HG02981 (cell line): ENCODE data around the gene DYRK1A.
A peak's percentile ranks its signal among the peaks of the same experiment; 100 is the strongest.
"Not testable (repeated sequence)": the region's sequence is repeated elsewhere in the genome, so short reads cannot be mapped to it uniquely, and the experiment has no call there.

Source experiments
- ATAC-seq: cut with Tn5 transposase; IDR thresholded peaks from one replicate; pipeline ENCODE4 v1.9.1; 2021; ENCODE audit warnings: mild to moderate bottlenecking, moderate library complexity; ENCODE audit not compliant: unreplicated experiment

DYRK1A gene

DNA sequence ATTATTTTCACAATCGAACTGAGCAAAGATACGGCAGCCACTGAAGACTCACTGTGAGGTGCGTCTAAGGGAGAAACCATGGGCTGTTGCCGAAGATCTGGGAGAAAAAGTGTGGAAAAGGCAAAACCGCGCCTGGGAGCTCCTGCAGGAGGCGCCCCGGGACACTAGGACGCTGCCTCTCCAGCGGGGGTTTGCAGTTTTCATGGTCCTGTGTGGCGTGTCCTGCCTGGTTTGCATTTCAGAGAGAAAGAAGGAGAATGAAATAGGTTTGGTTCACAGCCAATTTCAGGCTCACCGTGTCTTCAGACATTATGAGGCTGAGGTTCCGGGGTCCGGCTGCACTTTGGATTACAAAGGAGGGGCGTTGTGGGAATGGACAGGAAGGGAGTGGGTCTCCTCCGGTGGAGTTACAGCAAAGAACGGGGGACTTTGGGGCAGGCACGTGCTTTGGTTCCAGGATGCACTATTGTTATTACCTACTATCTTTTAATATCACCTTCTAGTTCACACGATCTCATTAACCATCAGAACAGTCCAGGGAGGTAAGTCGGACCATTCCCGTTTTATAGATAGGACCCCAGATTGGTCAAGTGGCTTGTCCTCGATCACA is 179.8 kb downstream of the DYRK1A start:
- no peak for ATAC-seq

DNA sequence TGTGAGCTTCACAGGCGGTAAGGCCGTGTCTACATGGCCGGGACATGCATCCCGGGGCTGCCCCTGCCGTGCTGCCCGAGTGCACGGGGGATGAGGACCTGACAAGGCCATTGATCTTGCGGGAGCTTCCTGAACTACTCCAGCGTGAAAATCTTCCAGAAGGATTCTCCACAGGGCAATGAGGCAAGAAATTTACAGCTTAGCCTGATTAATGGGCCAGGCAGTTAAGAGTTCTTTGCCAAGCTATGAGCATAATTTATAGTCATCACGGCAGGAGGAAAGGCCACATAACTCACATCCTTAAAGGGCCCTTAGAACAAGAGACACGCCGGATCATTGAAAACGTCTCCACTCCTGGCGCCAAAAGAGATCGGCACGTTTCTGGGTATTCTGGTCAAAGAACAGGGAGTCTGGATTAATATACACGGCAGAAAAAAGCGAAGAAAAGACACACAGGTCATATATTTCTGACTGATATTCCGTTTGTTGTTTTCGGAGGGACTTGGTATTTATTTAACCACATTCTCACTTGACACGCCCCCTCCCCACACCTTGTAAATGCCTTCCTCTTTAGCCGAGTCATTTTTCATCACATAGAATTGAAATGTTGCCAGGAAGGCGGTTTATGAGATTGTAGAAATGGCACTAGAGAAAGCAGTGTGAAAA is 180.5 kb downstream of the DYRK1A start:
- no peak for ATAC-seq

DNA sequence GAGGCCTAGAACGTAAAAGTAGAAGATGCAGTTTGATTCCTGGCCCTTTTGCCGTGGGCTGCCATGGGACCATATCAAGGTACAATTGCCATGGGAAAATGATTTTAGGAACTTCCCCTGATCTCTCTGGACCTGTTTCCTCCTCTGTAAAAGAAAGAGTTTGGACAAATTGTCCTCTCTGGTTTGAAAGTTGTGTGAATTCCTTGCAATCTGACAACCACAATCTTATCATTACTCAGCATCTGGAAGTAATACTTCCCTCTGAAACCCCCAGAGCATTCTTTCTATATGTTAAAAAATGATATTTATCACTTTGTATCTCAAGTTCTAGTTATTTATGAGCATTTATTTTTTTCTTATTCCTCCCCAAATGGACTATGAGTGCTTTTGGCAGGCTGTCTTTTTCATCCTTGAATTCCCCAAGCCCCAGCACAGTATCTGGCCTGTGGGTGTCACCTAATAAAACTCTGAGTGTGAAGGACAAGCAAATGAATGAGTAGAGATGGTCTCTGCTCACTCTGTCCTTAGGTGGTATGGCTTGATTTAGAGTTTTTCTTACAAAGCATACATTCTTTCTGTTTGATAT is 181.1 kb downstream of the DYRK1A start:
- ATAC-seq, result no peak

DNA sequence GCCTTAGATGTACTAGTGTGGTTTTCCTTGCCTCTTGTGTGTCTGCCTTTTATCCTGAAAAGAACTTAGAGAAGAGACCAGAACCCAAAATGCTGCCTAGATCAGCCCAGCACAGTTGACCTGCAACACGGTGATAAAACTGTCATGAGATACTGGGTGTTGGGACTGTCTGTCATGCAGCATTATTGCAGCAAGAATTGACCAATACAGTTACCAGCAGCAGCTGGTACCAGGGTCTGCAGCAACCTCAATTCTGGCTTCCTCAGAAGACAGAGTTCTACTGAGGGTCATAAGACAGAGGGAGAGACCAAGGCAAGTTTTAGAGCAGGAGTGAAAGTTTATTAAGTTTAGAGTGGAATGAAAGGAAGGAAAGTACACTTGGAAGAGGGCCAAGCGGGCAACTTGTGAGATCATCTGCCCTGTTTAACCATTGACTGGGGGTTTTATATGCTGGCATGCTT is 182.0 kb downstream of the DYRK1A start:
- ATAC-seq, result no peak

DNA sequence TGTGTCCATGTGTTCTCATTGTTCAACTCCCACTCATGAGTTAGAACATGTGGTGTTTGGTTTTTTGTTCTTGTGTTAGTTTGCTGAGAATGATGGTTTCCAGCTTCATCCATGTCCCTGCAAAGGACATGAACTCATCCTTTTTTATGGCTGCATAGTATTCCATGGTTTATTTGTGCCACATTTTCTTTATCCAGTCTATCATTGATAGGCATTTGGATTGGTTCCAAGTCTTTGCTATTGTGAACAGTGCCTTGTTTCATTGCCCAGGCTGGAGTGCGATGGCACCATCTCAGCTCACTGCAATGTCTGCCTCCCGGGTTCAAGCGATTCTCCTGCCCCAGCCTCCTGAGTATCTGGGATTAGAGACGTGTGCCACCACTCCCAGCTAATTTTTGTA is 183.2 kb downstream of the DYRK1A start:
- ATAC-seq, result not testable (repeated sequence)

DNA sequence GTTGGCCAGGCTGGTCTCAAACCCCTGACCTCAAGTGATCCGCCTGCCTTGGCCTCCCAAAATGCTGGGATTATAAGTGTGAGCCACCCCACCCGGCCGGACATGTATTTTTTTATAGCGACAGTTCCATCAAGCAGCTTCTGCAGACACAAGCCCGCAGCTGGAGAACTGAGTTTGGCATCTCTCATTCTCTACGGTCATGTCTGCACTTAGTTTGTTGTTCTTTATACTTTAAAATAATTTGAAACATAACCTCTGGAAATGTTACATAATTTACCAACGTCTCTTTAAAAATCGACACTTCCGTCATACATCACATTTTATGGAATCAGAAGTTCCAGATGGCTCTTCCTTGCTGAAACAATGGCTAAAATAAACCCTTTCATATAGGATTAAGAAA is 183.6 kb downstream of the DYRK1A start:
- ATAC-seq, result no peak

- no peak for ATAC-seq
These were observed 184.2 kb downstream of the DYRK1A start for GRCh38 chr21:37550618-37551330.

- no peak for ATAC-seq
These were observed 184.9 kb downstream of the DYRK1A start for GRCh38 chr21:37551331-37551992.

DNA sequence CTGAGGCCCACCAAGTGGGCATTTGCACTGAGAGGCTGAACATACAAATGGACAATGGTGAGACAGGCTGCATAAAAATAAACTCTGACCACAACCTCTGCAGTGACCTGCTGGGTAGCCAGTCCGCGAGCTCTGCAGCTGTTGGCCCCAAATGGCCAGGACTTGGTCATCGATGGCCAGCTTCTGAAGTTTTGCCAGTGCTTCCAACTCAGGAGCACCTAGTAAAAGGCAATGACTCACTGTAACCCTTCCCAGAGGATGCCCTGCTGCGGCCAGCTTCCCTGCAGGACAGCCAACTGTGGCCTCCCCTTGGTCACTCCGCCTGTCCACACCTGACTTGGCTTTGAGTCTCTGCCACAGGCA is 185.4 kb downstream of the DYRK1A start:
- ATAC-seq, result no peak

DNA sequence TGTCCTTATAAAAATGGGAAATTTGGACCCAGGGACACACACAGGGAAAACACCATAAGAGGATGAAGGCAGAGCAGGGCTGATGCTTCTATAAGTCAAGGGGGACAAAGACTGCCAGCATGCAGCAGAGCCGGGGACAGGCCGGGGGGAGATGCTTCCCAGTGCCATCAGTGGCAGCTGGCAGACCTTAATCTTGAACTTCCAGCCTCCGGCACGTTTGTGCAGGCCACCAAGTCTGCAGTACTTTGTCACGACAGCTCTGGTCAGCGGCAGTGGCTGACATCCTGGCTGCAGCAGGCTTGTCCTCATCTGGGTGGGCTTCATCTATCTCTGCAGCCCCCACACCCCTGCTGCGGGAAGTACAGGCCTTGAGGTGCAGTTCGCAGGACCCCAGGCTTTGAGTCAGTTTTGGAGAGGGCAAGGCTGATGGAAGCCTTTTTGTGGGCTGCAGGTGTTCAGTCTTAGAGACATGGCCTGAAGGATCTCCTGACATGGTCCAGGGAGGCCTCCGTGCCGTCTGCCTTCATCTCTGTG is 186.0 kb downstream of the DYRK1A start:
- no peak for ATAC-seq

GRCh38 chr21:37553078-37553481 is 186.5 kb downstream of the DYRK1A start:
- no peak for ATAC-seq

DNA sequence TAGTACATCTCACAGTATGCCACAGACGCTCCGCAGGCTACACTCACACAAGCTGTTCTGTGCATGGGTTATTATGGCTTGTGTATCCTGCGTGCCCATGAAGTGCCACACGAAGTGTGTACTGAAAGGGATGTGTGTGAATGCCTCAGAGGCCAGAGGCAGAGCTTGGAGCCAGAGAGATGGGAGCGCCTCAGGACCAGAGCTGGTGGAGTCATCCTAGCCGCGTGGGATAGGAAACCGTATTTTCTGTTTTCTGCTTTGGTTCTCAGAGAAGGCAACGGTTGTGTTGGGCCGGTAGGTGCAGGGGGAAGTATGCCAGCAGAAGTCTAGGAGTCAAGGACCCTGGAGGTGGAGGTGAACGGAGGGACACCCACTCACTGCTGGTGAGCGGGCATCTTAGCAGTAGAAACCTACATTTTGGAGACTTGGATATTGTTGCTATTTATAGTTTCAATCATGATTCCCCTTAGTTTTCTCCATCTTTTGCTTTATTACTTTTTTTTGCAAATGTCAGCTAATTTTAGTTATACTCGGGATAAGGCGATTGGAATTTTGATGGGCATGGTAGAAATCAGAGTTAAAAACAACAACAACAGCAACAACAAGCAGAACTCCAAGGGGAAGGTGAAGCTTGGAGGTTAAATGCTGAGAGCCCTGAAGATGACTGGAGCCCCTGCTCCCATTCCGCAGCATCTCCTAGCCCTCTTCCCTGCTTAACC is 188.2 kb downstream of the DYRK1A start:
- no peak for ATAC-seq

GRCh38 chr21:37555672-37556261 is 189.2 kb downstream of the DYRK1A start:
- ATAC-seq, result no peak

DNA sequence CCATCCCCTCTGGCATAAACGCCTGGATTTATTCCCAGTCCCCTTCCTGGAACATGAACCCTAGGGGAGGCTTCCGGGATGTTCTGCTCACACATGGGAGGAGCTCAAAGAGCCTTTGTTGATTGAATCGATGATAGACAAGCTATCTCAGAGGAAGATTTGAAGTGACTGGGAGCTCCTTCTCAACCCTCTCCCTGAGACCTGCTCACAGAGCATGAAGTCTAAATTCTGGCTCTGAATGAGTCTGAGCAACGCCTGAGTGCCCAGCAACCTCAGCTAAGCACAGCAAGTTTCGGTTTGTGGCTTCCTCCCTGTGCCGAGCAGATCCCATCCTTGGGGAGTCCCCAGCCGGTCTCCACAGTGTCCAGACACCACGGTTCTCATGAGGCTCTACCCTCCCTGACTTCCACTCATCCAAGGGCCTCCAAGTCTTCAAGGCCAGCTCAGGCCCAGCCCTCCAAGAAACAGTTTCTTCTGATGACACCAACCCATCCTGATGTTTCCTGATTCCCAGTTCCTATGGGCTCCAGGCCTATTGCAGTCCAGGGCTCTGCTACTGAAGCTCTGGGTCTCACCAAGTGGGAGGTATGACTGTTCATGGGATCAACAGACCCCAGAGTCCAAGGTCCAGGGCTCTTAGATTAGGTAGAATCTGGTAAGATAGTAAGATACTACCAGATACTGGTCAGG is 190.8 kb downstream of the DYRK1A start:
- ATAC-seq, result peak; percentile 97

DNA sequence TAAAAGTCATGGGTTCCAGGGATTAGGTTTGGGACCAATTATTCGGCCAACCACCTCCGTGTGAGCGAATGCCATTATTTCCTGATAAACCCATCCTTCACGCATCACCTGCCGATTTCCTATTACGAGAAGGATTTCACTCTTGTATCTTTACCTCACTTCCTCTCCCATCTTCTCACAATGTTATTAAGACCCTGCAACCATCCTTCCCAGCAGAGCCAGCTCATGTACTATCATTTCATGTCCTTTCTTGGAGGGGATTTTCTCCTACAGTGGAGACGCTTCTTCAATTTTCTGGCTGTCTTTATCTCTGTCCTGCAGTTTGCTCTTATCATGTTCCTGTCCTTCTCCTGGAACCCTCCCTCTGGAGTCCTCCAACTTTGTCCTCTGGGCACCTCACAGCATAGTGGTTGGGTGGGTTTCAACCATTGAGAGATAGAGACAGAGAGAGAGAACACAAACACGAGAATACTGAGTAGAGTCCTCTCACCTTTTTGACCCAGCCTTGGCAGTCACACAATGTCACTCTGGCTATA is 192.2 kb downstream of the DYRK1A start:
- no peak for ATAC-seq

GRCh38 chr21:37560385-37560784 is 193.8 kb downstream of the DYRK1A start:
- no peak for ATAC-seq

DNA sequence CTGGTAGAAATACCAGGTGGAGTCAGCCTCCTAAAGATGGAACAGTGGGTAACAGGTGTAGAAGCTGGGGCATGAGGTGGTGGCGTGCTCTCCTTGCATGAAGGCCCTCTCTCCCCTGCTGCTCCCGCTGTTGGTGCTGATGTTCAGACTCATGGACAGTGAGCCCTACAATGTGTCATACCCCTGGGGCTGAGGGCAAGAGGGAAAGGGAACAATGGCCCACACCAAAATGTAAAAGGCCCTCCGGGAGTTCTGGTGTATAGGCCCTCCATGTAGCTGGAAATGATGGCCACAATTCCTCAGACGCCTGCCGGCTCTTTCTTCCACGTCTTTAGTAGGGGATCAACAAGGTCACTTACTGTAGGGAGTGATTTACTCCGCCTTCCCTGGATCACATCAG is 194.9 kb downstream of the DYRK1A start:
- ATAC-seq, result no peak

- no peak for ATAC-seq
These were observed 195.7 kb downstream of the DYRK1A start for GRCh38 chr21:37561941-37562919.
